ENCODE data around the gene NAP1L1.

DNA sequence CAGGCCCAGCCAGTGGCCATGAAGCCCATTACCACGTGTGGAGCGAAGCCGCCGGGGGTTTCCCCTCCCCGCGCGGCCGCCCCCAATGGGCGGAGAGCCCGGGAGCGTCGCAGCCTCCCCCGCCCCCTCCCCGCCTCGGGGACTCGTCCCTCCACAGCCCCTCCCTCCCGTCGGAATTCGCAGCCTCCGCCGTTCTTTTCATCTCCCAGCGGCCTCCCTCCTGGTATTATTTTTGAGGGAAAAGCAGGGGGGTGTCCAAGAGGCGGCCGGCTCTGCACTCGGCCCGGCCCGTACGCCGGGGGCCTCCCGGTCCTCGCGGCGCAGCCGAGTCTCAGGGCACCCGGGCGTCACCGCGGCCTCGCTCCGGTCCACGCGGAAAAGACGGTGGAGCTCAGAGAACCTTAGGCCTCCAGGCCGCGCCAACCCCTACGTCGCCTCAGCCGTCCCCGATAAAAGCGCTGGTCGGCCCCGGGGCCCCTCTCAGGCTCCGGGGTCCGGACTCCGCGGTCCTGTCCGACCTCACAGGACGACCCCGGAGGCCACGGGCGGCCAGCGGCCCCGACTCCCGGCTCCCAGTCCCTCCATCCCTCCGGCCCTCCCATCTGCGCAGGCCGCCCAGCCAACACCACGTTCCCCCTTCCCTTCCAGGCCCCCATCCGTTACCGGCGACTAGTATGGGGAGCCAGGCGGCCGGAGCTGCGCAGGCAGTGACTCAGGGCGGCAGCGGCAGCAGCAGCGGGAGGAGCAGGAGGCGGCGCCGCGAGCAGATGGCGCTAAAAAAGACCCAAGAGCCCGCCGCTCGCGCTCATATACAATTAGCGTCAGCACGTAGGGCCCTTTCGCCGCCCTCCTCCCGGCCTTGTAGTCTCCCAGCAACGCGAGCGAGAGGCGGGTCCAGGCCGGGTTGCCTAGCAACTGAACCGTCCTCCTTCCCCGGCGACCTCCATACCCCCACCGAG is at the start of gene NAP1L1:
- TF ChIP-seq, protein P1, sequence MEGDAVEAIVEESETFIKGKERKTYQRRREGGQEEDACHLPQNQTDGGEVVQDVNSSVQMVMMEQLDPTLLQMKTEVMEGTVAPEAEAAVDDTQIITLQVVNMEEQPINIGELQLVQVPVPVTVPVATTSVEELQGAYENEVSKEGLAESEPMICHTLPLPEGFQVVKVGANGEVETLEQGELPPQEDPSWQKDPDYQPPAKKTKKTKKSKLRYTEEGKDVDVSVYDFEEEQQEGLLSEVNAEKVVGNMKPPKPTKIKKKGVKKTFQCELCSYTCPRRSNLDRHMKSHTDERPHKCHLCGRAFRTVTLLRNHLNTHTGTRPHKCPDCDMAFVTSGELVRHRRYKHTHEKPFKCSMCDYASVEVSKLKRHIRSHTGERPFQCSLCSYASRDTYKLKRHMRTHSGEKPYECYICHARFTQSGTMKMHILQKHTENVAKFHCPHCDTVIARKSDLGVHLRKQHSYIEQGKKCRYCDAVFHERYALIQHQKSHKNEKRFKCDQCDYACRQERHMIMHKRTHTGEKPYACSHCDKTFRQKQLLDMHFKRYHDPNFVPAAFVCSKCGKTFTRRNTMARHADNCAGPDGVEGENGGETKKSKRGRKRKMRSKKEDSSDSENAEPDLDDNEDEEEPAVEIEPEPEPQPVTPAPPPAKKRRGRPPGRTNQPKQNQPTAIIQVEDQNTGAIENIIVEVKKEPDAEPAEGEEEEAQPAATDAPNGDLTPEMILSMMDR (conservative IDR thresholded peaks at IDR 0.05), result no peak
- TF ChIP-seq ZFX (IDR thresholded peaks at IDR 0.05), result peak; percentile 87

Measured in C4-2B (cell line).